HG03342 (cell line): ENCODE measurements around the gene SIGLEC12.
"Not testable (repeated sequence)": the region's sequence is repeated elsewhere in the genome, so short reads cannot be mapped to it uniquely, and the experiment has no call there.

Experiments used
- ATAC-seq: cut with Tn5 transposase; IDR thresholded peaks from one replicate; pipeline ENCODE4 v1.9.1; 2021; ENCODE audit warnings: mild to moderate bottlenecking, moderate library complexity; ENCODE audit not compliant: unreplicated experiment

The SIGLEC12 gene

GRCh38 chr19:51524666-51525264 is 23.2 kb upstream of the SIGLEC12 start:
- ATAC-seq, result no peak

- ATAC-seq, result no peak
These were observed 20.2 kb upstream of the SIGLEC12 start for GRCh38 chr19:51521781-51522180.

GRCh38 chr19:51521357-51521756 is 19.8 kb upstream of the SIGLEC12 start:
- ATAC-seq, result no peak

- ATAC-seq, result no peak
These were observed 19.1 kb upstream of the SIGLEC12 start for GRCh38 chr19:51520728-51521127.

DNA sequence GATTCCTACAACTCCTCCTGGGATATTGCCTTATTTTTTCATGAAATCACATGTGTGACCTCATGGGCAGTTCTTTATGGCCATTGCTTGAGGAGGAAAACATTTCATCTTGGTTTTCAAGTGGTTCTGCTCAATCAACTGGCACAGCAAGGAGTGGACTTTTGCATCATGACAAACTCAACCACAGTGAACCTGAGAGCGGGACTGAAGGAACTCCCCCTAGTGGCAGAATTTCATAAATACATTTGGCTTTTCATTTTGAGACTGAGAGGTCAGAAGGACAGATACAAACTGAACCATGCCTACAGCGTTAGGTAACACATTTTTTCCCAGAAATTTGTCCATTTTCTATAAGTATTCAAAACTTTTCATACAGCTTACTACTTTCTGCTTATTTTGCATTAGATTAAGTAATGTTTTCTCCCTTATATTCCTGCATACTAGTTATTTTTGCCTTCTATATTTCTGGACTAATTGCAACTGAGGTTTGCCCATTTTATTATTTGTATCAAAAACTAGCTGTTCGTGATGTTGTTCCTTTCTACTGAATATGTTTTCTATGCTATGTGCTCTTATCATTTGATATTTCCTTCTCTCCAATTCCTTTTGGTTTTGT is 13.4 kb upstream of the SIGLEC12 start:
- no peak for ATAC-seq

DNA sequence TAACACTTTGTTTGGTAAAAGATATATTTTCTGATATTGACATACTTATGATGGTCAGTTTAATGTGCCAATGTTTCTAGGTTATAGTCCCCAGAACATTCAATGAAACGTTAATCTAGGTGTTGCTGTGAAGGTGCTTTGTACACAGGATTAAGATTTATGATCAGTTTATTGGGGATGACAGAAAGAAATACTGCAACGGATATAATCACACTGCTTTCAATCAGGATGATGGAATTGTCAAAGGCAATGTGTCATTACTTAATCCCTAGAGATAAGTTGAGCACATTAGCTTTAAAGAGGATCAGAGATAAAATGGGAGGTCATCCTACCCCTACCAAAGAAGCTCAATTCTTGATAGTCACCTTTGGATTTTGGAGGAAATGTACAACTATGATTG is 12.4 kb upstream of the SIGLEC12 start:
- no peak for ATAC-seq

- no peak for ATAC-seq
These were observed 9.8 kb upstream of the SIGLEC12 start for GRCh38 chr19:51511353-51511752.

DNA sequence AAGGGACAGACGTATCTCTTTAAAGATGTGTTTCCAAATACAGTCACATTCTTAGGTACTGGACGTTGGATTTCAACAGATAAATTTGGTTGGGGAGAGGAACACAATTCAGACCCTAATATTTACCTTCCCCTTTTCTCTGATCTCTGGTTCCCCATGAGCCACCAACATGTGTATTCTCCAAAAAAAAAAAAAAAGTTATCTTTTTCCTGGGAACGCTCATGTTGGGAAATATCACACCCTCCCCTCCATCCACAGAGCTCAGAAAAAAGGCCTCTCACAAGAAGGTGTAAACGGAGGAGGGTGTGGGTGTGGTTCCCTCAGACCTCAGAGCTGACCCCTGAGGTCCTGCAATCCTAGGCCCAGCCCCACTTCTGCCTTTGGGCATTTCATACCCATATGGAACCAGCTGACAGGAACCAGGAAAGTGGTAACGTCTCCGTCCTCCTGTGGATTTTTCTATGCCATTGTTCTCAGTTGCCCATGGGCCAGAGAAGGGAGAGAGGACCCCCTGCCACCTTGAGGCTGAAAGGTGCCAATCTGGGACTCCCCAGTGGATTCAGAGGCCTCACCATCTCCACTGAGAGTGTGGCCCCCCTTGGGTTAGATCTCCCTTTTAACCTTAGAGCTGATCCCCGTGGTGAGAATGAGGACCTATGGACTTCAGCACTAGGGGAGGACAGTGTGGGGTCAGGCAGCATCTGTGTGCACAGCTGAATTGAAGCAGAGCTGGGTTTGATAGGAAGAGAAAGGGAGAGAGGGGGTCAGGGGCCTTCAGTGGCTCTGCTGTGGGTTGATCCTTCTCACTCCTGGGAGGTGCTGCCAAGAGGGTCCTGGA is 8.4 kb upstream of the SIGLEC12 start:
- ATAC-seq, result no peak

GRCh38 chr19:51508059-51508733 is 6.6 kb upstream of the SIGLEC12 start:
- ATAC-seq, result no peak

DNA sequence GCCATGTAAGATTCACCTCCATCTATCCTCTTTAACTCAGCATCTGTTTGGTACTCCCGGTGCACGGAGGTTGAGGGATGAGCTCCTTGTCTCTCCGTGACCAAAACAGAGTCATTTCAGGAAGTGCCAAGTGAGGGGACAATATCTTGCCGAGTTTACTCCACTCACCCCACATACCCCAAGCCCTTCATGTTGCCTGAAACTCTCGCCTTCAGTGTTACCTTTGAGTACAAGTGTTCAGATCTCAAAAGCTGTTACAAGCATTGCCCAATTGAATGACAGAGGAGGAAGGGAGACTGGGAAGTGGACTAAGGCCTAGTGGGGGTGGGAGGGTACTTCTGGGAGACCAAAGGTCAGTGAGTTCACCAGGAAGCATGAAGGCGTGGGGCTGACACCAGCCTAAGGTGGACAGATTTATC is 6.0 kb upstream of the SIGLEC12 start:
- no peak for ATAC-seq

DNA sequence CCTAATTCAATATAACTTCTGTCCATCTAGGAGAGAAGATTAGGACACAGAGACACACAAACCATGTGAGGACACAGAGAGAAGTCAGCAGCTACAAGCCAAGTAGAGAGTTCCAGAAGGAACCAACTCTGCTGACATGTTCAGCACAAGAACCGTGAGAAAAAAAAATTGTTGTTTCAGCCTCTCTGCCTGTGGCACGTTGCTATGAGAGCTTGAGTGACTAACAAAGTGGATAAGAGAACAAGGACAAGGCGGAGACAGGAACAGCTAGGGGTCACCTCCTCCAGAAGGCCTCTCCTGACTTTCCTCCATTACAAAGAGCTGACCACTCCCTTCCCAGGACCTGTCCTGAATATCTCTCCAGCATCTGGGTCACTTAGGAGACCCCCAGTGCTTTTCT is 5.6 kb upstream of the SIGLEC12 start:
- no peak for ATAC-seq

DNA sequence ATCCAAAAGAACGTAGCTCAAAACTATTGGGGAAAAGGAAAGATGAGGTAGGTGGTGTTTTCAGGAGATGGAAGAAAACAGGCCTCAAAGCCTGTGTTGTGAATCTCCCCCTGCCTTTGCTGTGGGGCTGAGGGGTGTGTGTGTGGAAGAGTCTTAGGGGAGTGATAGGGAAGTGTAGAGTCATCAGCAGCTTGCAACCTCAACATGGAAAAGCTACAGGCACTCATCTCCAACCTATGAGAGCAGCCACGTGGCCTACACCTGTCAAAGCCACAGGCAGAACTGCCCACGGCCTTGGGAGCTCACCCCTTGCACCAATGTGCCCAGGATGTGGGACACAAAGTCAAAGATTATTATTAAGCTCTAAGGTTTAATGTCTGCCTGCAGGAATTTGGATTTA is 4.3 kb upstream of the SIGLEC12 start:
- ATAC-seq, result no peak

DNA sequence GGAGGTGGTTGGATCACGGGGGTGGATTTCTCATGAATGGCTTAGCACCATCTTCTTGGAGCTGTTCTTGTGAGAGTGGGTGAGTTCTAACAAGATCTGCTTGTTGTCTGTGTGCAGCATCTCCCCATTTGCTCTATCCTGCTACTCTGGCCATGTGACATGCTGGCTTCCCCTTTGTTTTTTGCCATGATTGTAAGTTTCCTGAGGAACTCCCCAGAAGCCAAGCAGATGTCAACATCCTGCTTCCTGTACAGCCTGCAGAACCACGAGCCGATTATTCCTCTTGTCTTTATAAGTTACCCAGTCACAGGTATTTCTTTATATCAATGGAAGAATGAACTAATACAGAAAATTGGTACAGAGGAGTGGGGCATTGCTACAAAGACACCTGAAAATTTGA is 2.3 kb upstream of the SIGLEC12 start:
- no peak for ATAC-seq

DNA sequence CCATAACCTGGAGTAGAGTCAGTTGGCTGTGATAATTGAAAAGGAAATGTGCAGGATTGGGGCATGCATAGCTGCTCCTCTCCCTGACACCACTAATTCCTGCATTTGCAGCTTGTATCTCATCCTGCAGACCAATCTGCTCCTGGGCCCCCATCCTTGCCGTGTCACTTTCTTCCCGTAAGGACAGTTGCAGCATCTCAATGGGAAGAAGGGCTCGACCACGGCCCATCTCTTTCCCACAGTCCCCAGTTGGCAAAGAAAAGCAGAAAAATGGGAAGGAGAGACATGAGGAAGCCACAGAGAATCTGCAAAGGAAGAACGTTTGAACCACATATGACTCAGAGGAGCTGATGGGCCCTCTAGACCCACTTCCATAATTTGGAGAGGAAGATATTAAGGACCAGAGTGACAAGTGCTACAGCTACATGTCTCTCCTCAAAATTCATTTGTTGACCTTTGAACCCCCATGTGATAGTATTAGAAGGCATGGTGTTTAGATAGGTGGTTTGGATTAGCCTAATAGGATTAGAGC is 1.8 kb upstream of the SIGLEC12 start:
- no peak for ATAC-seq

GRCh38 chr19:51500931-51501330 is 669 bp downstream of the SIGLEC12 start:
- ATAC-seq, result not testable (repeated sequence)

DNA sequence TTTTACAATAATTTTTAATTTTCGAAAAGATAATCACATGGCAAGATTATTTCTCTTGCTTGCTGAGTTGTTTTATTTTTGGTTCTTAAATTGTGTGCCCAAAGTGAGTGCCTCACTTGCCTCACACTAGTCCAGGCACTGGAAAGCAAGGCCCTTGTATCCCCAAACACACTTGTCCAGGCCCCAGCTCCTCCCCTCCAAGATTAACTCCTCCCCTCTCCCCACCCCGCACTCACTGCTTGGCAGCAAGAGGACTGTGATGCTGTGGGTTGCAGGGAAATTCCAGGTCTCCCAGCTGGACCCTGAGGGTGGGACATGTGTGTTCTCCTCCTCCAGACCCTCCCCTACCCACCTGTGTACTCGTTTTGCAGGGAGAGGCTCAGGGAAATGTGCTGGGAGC is 3.9 kb downstream of the SIGLEC12 start:
- no peak for ATAC-seq

DNA sequence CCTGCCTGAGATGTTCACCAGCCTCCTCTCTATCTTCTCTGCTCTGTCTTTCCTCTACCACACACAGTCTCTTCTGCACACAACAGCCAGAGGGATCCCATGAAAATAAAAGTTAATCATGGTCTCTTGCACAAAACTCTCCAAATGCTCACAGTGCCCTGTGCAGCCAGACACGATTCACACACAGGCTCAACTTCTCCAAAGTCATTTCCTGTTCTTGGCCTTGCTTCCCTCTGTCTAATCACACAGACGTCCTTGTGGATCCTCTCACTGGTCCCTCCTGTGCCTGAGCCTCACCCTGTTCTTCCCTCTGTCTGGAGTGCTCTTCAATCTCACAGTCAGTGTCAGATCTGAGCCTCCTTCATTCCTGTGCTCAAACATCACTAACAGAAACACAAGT is 7.8 kb downstream of the SIGLEC12 start:
- ATAC-seq, result no peak

GRCh38 chr19:51491586-51491985 is 10.0 kb downstream of the SIGLEC12 start:
- ATAC-seq, result no peak

DNA sequence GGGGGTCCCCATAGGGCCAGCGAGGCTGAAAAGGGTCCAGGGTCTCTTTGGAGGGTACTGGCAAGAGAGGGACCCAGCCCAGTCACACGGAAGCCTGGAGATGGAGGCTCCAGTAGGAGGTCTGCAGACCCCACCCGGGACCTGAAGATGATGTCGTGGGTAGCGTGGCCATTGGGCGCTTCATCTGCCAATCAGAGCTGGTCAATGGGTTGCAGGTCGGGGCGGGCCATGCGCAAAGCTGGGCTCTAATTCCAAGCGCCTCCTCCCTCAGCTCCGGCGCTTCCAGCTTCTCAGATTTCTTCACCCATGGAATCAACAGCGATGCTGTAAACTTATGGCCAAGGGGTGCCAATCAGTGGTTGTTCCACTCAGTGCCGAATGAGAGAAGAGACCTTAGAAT is 10.9 kb downstream of the SIGLEC12 start:
- no peak for ATAC-seq

DNA sequence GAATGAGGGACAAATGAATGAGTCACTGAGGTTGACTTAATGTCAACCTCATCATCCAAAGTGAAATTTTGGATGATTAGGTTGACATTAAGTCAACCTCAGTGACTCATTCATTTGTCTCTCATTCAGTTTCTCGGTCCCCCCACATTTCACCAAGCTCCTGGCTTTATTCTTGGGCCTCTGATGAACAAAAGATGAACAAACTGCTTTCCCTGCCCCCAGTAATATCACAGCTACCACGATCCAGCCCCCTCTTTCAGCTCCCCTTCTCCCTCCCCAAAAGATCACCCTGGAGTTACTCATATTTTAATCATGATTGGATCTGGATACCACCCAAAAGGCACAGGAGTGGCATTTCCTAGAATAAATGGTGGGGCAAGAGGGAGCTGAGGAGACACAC is 12.5 kb downstream of the SIGLEC12 start:
- ATAC-seq, result no peak

- ATAC-seq, result no peak
These were observed 13.1 kb downstream of the SIGLEC12 start for GRCh38 chr19:51488491-51488890.
